SK-MEL-5 (cell line): ENCODE measurements around the gene OAT. TPM values are rescaled to one million over a fixed set of nuclear protein-coding genes. Genes with fewer than 3 reads are reported as not detected.

Source experiments
- DNase-seq: peaks from one replicate; pipeline ENCODE4 v3.0.0-alpha.2; 2016; ENCODE audit warnings: low read depth, low spot score
- in situ Hi-C: cut with HindIII; loops from 2 replicates; pipeline ENCODE4 v1.10.0; 2016; ENCODE audit warnings: low sequenced_read_pairs, high pct_unique_total_duplicates, low pct_unique_long_range_greater_than_20kb
- polyA plus RNA-seq, 2 experiments: library from polyadenylated mRNA; depleted of rRNA; stranded (reverse); fragments of >200 nt; gene quantifications; 2 replicates each; pipeline ENCODE4 v1.2.3, GENCODE V29; 2015
- total RNA-seq: library from RNA; depleted of rRNA; stranded (reverse); fragments of >200 nt; shearing (Covaris generic); gene quantifications from 2 replicates; pipeline ENCODE4 v1.2.3, GENCODE V29; 2014; rRNA removed

Gene OAT
- total RNA-seq: 144 and 157 TPM in 2 replicates
- 71.5 and 103 TPM in 2 replicates for polyA plus RNA-seq (2015; cell fraction: cytosol; rRNA removed)
- polyA plus RNA-seq (2015; cell fraction: nucleus; rRNA removed): 111 and 165 TPM in 2 replicates

- peak; percentile 92 for DNase-seq
- in situ Hi-C loops: no loop called here
Measured at GRCh38 chr10:124418726-124419501, at the start of gene OAT. Gene OAT (minus strand): TSS chr10:124418923. CDS start chr10:124412171, 6,752 bp downstream.

- no peak for DNase-seq
- in situ Hi-C loops: no loop called here
Measured at GRCh38 chr10:124467165-124467564, 48.4 kb upstream of the OAT start.

GRCh38 chr10:124465777-124466488 is 47.2 kb upstream of the OAT start:
- no peak for DNase-seq
- in situ Hi-C loops: no loop called here

GRCh38 chr10:124465003-124465776 is 46.5 kb upstream of the OAT start:
- no peak for DNase-seq
- in situ Hi-C loops: no loop called here

- in situ Hi-C loops: no loop called here
- DNase-seq: no peak
Measured at GRCh38 chr10:124464028-124464965, 45.6 kb upstream of the OAT start.

- DNase-seq: no peak
- in situ Hi-C loops: no loop called here
Measured at GRCh38 chr10:124462348-124462695, 43.6 kb upstream of the OAT start.

DNA sequence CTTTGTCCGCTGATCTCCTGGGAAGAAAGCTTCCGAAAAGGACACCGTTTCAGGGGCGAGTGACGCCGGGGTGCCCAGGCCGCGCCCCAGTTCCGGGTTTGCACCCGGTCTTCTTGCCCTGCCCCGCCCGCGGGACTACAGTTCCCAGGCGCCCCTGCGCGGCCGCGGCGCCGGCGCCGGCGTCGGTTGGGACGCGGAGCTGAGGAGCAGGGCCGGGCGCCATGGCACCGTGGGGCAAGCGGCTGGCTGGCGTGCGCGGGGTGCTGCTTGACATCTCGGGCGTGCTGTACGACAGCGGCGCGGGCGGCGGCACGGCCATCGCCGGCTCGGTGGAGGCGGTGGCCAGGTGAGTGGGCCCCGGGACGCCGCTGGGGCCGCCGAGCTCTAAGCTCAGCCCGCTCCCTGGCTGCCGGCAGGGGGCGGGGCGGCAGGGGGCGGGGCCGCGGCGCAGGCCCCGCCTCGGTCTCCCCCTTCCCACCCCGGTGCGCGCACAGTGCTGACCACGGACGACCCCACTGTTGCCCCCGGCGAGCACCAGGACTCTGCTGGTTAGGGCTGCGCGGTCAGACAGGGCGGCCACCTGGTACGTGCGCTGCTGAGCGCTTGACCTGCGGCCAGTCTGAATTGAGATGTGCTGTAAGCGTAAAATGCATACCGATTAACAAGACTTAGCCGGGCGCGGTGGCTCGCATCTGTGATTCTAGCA is 43.1 kb upstream of the OAT start, which contains the start of gene LHPP:
TSS of gene LHPP (plus strand) at position 182 of the 706 bp plus-strand sequence. CDS start at position 222, 40 bp downstream.
- in situ Hi-C loops: no loop called here
- peak; percentile 75 for DNase-seq

DNA sequence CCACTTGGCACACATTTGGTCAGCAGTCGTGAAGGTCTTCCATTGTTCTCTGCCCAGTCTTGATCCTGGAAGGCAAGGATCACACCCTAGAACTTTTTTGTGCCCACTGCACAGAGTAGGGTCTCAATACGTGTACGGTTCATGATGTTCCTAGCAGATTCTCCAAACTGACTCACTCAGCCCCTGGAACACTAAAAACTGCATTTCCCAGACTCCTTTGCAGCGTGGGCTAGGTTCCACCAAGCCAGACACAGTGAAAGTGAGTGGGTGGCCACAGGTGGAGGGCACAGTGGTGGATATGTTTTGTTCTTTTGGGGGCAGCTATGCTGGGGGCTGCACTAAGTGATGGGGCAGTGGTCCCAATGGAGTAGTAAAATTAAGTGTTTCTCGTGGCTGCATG is 41.4 kb upstream of the OAT start:
- DNase-seq: no peak
- in situ Hi-C loops: no loop called here

GRCh38 chr10:124459395-124459794 is 40.7 kb upstream of the OAT start:
- DNase-seq: no peak
- in situ Hi-C loops: no loop called here

DNA sequence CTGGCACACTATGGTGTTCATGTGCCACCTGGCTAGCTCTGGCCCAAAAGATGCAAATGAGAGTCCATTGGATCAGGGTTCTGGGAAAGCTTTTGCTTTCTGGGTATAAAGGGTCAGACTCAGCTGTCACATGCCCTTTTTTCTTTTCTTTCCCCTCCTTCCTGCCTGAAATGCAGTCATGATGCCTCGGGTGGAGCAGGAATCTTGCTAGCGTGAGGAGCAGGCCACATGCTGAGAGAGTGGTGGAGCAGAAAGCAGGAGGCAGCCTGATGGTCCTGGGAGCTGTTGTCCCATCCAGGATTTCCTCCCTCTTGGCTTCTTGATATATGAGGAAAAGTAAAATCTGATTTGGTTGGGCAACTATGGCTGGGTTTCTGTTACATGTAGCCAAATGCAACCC is 40.2 kb upstream of the OAT start:
- in situ Hi-C loops: no loop called here
- no peak for DNase-seq

DNA sequence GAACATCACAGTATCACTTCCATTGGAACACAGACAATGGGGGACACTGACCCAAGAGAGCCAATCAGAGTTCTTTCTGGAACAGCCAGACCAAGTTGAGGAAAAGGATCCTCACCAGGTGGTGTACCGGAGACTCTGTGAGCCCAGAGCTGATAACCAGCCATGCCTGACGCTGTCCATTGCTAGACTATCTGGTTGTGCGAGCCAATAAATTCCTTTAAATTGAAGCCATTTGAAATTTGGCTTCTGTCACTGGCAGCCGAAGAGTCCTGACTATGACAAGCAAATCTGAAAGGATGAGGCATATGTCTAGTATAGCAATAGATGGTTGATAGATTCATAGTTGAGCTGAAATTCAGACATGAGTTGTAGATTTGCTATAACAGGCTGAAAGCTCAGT is 39.8 kb upstream of the OAT start:
- in situ Hi-C loops: no loop called here
- no peak for DNase-seq

DNA sequence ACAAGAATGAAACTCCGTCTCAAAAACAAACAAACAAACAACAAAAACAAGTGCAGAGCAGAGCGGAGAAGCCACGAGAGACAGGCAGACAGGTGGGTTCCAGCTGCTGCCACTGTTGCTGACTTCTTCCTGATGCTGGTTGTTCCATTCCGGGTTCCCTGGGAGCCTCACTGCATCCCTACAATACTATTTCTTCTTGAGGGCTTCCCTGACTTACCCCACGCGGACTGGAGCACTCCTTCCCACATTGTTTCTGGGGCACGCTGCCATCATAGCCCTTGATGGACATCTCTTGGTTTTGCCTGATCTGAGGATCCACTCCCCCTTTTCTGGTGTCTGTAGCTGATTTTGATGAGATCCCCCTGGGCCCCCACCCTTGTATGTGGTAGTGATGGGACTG is 36.7 kb upstream of the OAT start:
- in situ Hi-C loops: no loop called here
- no peak for DNase-seq

- DNase-seq: no peak
- in situ Hi-C loops: no loop called here
Measured at GRCh38 chr10:124453960-124454610, 35.4 kb upstream of the OAT start.

DNA sequence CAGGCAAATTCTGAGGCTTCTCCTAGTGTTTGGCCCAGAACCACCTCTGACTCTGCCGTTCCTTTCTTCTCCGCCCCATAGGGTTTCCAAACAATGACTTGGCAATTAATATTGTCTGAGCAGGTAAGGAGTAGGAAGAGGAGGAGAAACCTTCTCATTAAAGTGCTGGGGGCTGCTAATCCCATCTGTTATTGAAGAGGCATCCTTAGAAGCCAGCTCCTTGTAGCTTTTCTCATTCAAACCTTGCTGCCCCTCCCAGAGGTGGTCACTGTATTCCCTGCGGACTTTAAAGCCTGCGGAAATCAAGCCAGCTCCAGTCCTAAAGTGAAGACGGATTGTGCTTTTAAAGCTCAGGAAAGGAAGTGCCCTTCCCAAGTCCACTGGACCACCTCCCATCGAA is 32.6 kb upstream of the OAT start:
- DNase-seq: no peak
- in situ Hi-C loops: no loop called here

- no peak for DNase-seq
- in situ Hi-C loops: no loop called here
Measured at GRCh38 chr10:124450783-124451057, 32.0 kb upstream of the OAT start.

GRCh38 chr10:124450012-124450782 is 31.5 kb upstream of the OAT start, which contains the start of gene NKX1-2:
Gene NKX1-2 (minus strand): TSS chr10:124450035. CDS start chr10:124449943, 92 bp downstream.
- in situ Hi-C loops: no loop called here

More at GRCh38 chr10:124450012-124450782, 31.5 kb upstream of the OAT start, which contains the start of gene NKX1-2:
- DNase-seq: peak; percentile 41
